Kidney (tissue), 14 donors: ENCODE results near the gene UNCX. TPM values are rescaled to one million over a fixed set of nuclear protein-coding genes. Genes with fewer than 3 reads are reported as not detected.

Source experiments
- DNase-seq, 5 donors: peaks; one replicate each; pipeline ENCODE4 v3.0.0-alpha.2; 2013 to 2020
- FAIRE-seq: peaks from 2 replicates; lab custom pipeline; 2012; peaks lifted over from hg19 to GRCh38; lab: Jason Lieb, UNC
- H3K27ac ChIP-seq, 2 donors: one replicate each; pipeline ENCODE4 v1.7.0; 2013; ENCODE audit warnings: low read depth in 2 of 2, low read length in 2 of 2, inconsistent platforms in 1 of 2
- H3K27me3 ChIP-seq: one replicate; pipeline ENCODE4 v1.7.1; 2013; ENCODE audit warnings: low read length, inconsistent platforms; ENCODE audit not compliant: control insufficient read depth, insufficient read depth
- H3K36me3 ChIP-seq, 3 donors: one replicate each; pipeline versions ENCODE4 v1.7.0 to v1.7.1; 2013; ENCODE audit warnings: low read length in 3 of 3, control low read depth in 1 of 3, inconsistent platforms in 1 of 3; ENCODE audit not compliant: insufficient read depth in 3 of 3, control insufficient read depth in 2 of 3
- H3K4me1 ChIP-seq, 3 donors: one replicate each; pipeline versions ENCODE4 v1.7.0 to v1.7.1; 2013; ENCODE audit warnings: low read length in 3 of 3, inconsistent platforms in 1 of 3, low read depth in 1 of 3; ENCODE audit not compliant: control insufficient read depth in 2 of 3, insufficient read depth in 2 of 3
- H3K4me3 ChIP-seq, 3 donors: one replicate each; pipeline versions ENCODE4 v1.7.0 to v1.8.1; 2013; ENCODE audit warnings: low read length in 3 of 3, control low read depth in 1 of 3, inconsistent platforms in 1 of 3
- H3K9ac ChIP-seq, 3 donors: one replicate each; pipeline versions ENCODE4 v1.7.0 to v1.7.1; 2013; ENCODE audit warnings: low read length in 3 of 3, control low read depth in 1 of 3, inconsistent platforms in 1 of 3
- H3K9me3 ChIP-seq, 3 donors: one replicate each; pipeline versions ENCODE4 v1.7.0 to v1.7.1; 2013; ENCODE audit warnings: low read length in 3 of 3, control low read depth in 1 of 3, inconsistent platforms in 1 of 3; ENCODE audit not compliant: control insufficient read depth in 2 of 3, insufficient read depth in 1 of 3
- intact Hi-C: fragments of 100-400 bp; cut with DNase I; formaldehyde crosslinking; loops from one replicate; pipeline ENCODE4 v1.11.1; 2022
- polyA plus RNA-seq: library from polyadenylated mRNA; stranded (reverse); fragments of 350-450 nt; fragmentation: Illumina TruSeq; extraction: RNeasy Lipid Tissue Mini Kit (QIAGEN cat#74804); gene quantifications from one replicate; pipeline ENCODE4 v1.2.3, GENCODE V29; 2014; ENCODE audit warnings: low read depth, low replicate concordance; ENCODE audit not compliant: insufficient read depth
- total RNA-seq: library from RNA; stranded (reverse); fragmentation: NEBNext Ultra II Directional; extraction: Animal tissue kit (Norgen Biotek cat#: 25700); gene quantifications from one replicate; pipeline ENCODE4 v1.2.1, GENCODE V29; 2021
- TF ChIP-seq, protein P1 (sequence below): IDR thresholded peaks from 3 replicates; pipeline ENCODE4 v1.5.1; 2012; ENCODE audit warnings: mild to moderate bottlenecking, moderate library complexity, borderline replicate concordance; ENCODE audit not compliant: insufficient read depth; ENCODE audit errors: extremely low read depth
- donor health status: control.
- donor health status: control.
- donor health status: control.
- donor health status: control.
- donor health status: control.
- donor health status: DM: yes; HTN: yes; CAD: no.
- donor health status: Normal renal cell carcinoma (clear cell type).

The UNCX gene
- total and polyA plus RNA-seq, 2 donors from 2014 or later, result 1.4 to 2.0 TPM

DNA sequence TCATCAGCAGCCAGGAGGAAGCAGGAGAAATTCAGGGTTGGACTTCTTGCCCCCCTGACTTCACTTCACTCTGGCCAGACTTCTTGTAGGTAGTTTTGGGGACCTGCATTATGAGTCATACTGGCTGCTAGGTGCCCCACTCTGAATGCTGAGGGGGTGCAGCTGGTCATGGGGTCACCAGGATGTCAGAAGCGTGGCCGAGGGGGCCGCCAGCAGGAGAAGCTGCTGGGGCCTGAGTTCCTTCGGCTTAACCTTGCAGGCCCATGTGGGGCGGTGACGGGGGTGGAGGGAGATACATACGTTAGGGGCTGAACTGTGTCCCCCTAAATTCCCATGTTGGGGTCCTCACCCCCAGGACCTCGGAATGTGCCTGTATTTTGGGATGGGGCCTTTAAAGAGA lies 18.2 kb downstream of the UNCX start:
- FAIRE-seq (no peak), DNase-seq (peak in 1 of 5 donors; percentile 68)
- intact Hi-C loops, result no loop called here
- Histone ChIP-seq H3K4me3 (no peak overlapping the region), H3K9ac (no peak overlapping the region), H3K36me3 (no peaks in the 10 kb centered on the region), H3K4me1 (no peaks in the 10 kb centered on the region), H3K27me3 (peaks cover 12% of the 10 kb centered on the region), H3K27ac (no peak overlapping the region), H3K9me3 (no peaks in the 10 kb centered on the region)
- TF ChIP-seq, protein P1, sequence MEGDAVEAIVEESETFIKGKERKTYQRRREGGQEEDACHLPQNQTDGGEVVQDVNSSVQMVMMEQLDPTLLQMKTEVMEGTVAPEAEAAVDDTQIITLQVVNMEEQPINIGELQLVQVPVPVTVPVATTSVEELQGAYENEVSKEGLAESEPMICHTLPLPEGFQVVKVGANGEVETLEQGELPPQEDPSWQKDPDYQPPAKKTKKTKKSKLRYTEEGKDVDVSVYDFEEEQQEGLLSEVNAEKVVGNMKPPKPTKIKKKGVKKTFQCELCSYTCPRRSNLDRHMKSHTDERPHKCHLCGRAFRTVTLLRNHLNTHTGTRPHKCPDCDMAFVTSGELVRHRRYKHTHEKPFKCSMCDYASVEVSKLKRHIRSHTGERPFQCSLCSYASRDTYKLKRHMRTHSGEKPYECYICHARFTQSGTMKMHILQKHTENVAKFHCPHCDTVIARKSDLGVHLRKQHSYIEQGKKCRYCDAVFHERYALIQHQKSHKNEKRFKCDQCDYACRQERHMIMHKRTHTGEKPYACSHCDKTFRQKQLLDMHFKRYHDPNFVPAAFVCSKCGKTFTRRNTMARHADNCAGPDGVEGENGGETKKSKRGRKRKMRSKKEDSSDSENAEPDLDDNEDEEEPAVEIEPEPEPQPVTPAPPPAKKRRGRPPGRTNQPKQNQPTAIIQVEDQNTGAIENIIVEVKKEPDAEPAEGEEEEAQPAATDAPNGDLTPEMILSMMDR, result no peak

DNA sequence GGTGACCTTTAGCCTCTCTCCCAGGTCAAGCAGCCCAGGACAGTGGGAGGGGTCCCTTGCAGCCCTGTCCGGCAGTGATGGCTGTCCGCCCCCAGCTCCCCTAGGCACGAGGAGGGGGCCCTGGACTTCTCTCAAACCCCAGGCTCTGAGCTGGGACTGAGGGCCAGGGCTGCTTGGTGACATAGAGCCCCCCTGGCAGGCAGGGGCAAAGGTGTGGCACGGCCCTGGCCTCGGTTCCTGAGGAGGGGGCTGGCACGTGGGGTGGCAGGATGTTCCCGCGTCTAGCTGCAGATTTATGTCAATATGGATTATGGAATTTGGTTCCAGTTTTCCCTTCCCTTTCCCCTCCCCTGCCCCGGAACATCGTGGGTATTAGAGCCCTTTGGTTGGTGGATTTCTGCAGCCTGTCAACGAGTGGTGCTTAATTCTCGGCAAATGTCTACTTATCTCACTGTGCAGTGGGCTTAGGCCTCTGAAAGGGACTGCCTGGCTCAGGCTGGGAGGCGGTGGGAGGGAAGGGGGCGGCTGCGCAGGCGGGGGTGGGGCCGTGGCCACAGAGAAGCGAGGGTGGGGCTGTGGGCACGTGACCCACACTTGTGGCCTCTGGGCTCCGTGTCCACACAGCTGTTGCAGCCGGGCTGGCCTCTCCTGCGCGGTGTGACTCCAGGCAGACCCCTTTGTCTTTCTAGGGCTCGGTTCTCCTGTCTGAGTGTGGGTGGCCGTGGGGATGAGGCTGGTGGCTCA lies 19.3 kb downstream of the UNCX start:
- Histone ChIP-seq H3K27ac (no peak overlapping the region), H3K36me3 (no peaks in the 10 kb centered on the region), H3K4me3 (no peak overlapping the region), H3K9ac (no peak overlapping the region), H3K27me3 (peaks cover 11% of the 10 kb centered on the region), H3K9me3 (no peaks in the 10 kb centered on the region), H3K4me1 (no peaks in the 10 kb centered on the region)
- intact Hi-C loops, result no loop called here
- DNase-seq (peak in 4 of 5 donors; percentile 66 to 86 (median 68)), FAIRE-seq (no peak)
- TF ChIP-seq, protein P1, result no peak

DNA sequence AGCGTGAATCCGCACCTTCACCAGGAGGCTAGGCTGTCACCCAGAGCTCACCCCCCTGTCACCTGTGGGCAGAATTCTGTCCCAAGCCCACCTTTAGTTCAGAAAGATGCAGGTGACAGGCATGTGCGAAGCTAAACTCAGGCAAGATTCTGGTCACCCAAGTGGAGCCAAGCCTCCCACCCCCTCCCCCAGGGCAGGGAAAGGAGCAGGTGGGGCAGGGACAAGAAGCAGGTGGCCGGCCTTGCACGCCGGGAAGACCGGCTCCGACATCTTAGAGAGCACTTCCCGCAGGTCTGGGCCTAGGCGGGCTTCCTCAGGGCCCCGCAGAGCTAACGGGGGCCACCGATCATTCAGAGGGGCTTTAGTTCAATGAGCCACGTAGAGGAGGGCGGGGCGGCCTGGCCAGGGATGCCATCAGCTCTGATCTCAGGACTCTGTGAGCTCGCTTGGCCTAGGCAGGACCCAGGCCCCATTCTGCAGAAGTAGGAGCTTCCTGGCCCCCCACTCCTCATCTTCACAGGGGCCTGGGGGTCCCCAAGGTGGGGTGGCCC lies 19.9 kb downstream of the UNCX start:
- H3K27ac ChIP-seq, result no peak overlapping the region
- no peak for FAIRE-seq
- H3K27me3 ChIP-seq, result peaks cover 11% of the 10 kb centered on the region
- no peaks in the 10 kb centered on the region for H3K4me1 ChIP-seq
- no peaks in the 10 kb centered on the region for H3K9me3 ChIP-seq
- H3K36me3 ChIP-seq, result no peaks in the 10 kb centered on the region
- intact Hi-C loops, result no loop called here
- TF ChIP-seq, protein P1, result no peak
- peak in 4 of 5 donors; percentile 34 to 84 (median 62) for DNase-seq
- no peak overlapping the region for H3K4me3 ChIP-seq
- H3K9ac ChIP-seq, result no peak overlapping the region
